Trophoblast cell (in vitro differentiated cells and primary cell): ENCODE measurements around the gene DNM3.

Experiments used
- DNase-seq, 2 donors: peaks; one replicate each; pipeline ENCODE4 v3.0.0-alpha.2; 2016
- H2AFZ ChIP-seq: 2 replicates; pipeline ENCODE4 v1.6.1; 2013; ENCODE audit warnings: low read length, moderate library complexity, mild to moderate bottlenecking; ENCODE audit not compliant: insufficient read depth, poor library complexity
- H2AK5ac ChIP-seq: 2 replicates; pipeline ENCODE4 v1.6.1; 2013; ENCODE audit warnings: mild to moderate bottlenecking, low read length
- H2BK120ac ChIP-seq: 2 replicates; pipeline ENCODE4 v1.6.1; 2013; ENCODE audit warnings: low read length, mild to moderate bottlenecking, moderate library complexity; ENCODE audit not compliant: insufficient read depth, poor library complexity
- H2BK12ac ChIP-seq: 2 replicates; pipeline ENCODE4 v1.6.1; 2013; ENCODE audit warnings: mild to moderate bottlenecking, low read length, moderate library complexity
- H2BK5ac ChIP-seq: 2 replicates; pipeline ENCODE4 v1.6.1; 2013; ENCODE audit warnings: low read length, low read depth, moderate library complexity, mild to moderate bottlenecking; ENCODE audit not compliant: poor library complexity
- H3K14ac ChIP-seq: 2 replicates; pipeline ENCODE4 v1.6.1; 2013; ENCODE audit warnings: mild to moderate bottlenecking, low read length
- H3K18ac ChIP-seq: 2 replicates; pipeline ENCODE4 v1.6.1; 2013; ENCODE audit warnings: mild to moderate bottlenecking, low read length
- H3K23ac ChIP-seq: 2 replicates; pipeline ENCODE4 v1.6.1; 2013; ENCODE audit warnings: low read length
- H3K27ac ChIP-seq: 2 replicates; pipeline ENCODE4 v1.5.1; 2013; ENCODE audit warnings: low read depth, mild to moderate bottlenecking, inconsistent platforms, low read length, moderate library complexity
- H3K27me3 ChIP-seq: 2 replicates; pipeline ENCODE4 v1.6.1; 2013; ENCODE audit warnings: inconsistent platforms, mild to moderate bottlenecking, low read length, moderate library complexity; ENCODE audit not compliant: insufficient read depth
- H3K36me3 ChIP-seq, 2 experiments: 1 replicate in 1 of 2; 2 replicates in 1 of 2; pipeline ENCODE4 v1.6.1; 2013; ENCODE audit warnings: low read length in 2 of 2, mild to moderate bottlenecking in 2 of 2, moderate library complexity in 1 of 2; ENCODE audit not compliant: insufficient read depth in 2 of 2, control insufficient read depth in 1 of 2
- H3K4ac ChIP-seq: 2 replicates; pipeline ENCODE4 v1.6.1; 2013; ENCODE audit warnings: low read depth, mild to moderate bottlenecking, low read length, moderate library complexity
- H3K4me1 ChIP-seq, 2 experiments: 1 replicate in 1 of 2; 2 replicates in 1 of 2; pipeline ENCODE4 v1.6.1; 2013; ENCODE audit warnings: low read length in 2 of 2, mild to moderate bottlenecking in 2 of 2, moderate library complexity in 1 of 2; ENCODE audit not compliant: insufficient read depth in 2 of 2, control insufficient read depth in 1 of 2
- H3K4me2 ChIP-seq: 2 replicates; pipeline ENCODE4 v1.6.1; 2013; ENCODE audit warnings: inconsistent platforms, mild to moderate bottlenecking, low read length, moderate library complexity
- H3K4me3 ChIP-seq: 2 replicates; pipeline ENCODE4 v1.5.1; 2013; ENCODE audit warnings: mild to moderate bottlenecking, low read depth, low read length, inconsistent platforms
- H3K79me1 ChIP-seq: one replicate; pipeline ENCODE4 v1.6.1; 2013; ENCODE audit warnings: low read length
- H3K79me2 ChIP-seq: 2 replicates; pipeline ENCODE4 v1.6.1; 2013; ENCODE audit warnings: low read length, mild to moderate bottlenecking; ENCODE audit not compliant: control insufficient read depth, insufficient read depth, poor library complexity
- H3K9ac ChIP-seq: 2 replicates; pipeline ENCODE4 v1.6.1; 2013; ENCODE audit warnings: mild to moderate bottlenecking, low read length
- H3K9me3 ChIP-seq: 2 replicates; pipeline ENCODE4 v1.6.1; 2013; ENCODE audit warnings: low read depth, mild to moderate bottlenecking, control low read depth, inconsistent platforms, low read length; ENCODE audit not compliant: insufficient read depth
- H4K12ac ChIP-seq: 2 replicates; pipeline ENCODE4 v1.6.1; 2013; ENCODE audit warnings: low read depth, mild to moderate bottlenecking, low read length, moderate library complexity
- H4K8ac ChIP-seq: 2 replicates; pipeline ENCODE4 v1.6.1; 2013; ENCODE audit warnings: low read depth, mild to moderate bottlenecking, low read length, moderate library complexity
- H4K91ac ChIP-seq: one replicate; pipeline ENCODE4 v1.6.1; 2013; ENCODE audit warnings: low read depth, mild to moderate bottlenecking, low read length, moderate library complexity
- WGBS: extraction: QIAGEN DNeasy Blood & Tissue Kit; methylation state at CpG from one replicate; pipeline ENCODE4 v1.1.7; 2013; ENCODE audit warnings: missing lambda C conversion rate; ENCODE audit not compliant: insufficient read length, insufficient coverage; ENCODE audit errors: extremely low coverage; 5-methylcytosine and 5-hydroxymethylcytosine counted together

DNM3 gene

GRCh38 chr1:172220376-172220775 lies 379.1 kb downstream of the DNM3 start:
- H3K79me2 ChIP-seq, result no peaks in the 10 kb centered on the region
- H3K4me1 ChIP-seq, result no peaks in the 10 kb centered on the region
- no CpG with 5 or more reads among the region's 2 CpGs for WGBS
- H2AK5ac ChIP-seq, result no peak overlapping the region
- no peaks in the 10 kb centered on the region for H3K9me3 ChIP-seq
- no peak for DNase-seq
- H3K27ac ChIP-seq, result no peak overlapping the region
- H3K79me1 ChIP-seq, result no peaks in the 10 kb centered on the region
- H3K36me3 ChIP-seq, result no peaks in the 10 kb centered on the region
- no peak overlapping the region for H3K4me2 ChIP-seq
- no peak overlapping the region for H3K23ac ChIP-seq
- no peak overlapping the region for H3K4me3 ChIP-seq
- no peaks in the 10 kb centered on the region for H3K27me3 ChIP-seq
- H4K91ac ChIP-seq, result no peak overlapping the region
- H2BK120ac ChIP-seq, result no peak overlapping the region
- no peak overlapping the region for H2BK12ac ChIP-seq
- H2AFZ ChIP-seq, result no peak overlapping the region
- no peak overlapping the region for H3K9ac ChIP-seq
- H3K14ac ChIP-seq, result no peak overlapping the region
- no peak overlapping the region for H3K18ac ChIP-seq
- no peak overlapping the region for H4K12ac ChIP-seq
- no peak overlapping the region for H4K8ac ChIP-seq
- no peak overlapping the region for H2BK5ac ChIP-seq
- no peak overlapping the region for H3K4ac ChIP-seq

GRCh38 chr1:172221436-172221835 lies 380.1 kb downstream of the DNM3 start:
- no peaks in the 10 kb centered on the region for H3K4me1 ChIP-seq
- H2AFZ ChIP-seq, result no peak overlapping the region
- H3K18ac ChIP-seq, result no peak overlapping the region
- no peak overlapping the region for H3K9ac ChIP-seq
- no peak overlapping the region for H2BK5ac ChIP-seq
- no peak overlapping the region for H3K23ac ChIP-seq
- H2BK120ac ChIP-seq, result no peak overlapping the region
- no peaks in the 10 kb centered on the region for H3K79me2 ChIP-seq
- no peak overlapping the region for H4K91ac ChIP-seq
- H4K12ac ChIP-seq, result no peak overlapping the region
- H3K4ac ChIP-seq, result no peak overlapping the region
- H3K79me1 ChIP-seq, result no peaks in the 10 kb centered on the region
- H3K36me3 ChIP-seq, result no peaks in the 10 kb centered on the region
- H4K8ac ChIP-seq, result no peak overlapping the region
- no peaks in the 10 kb centered on the region for H3K27me3 ChIP-seq
- H2AK5ac ChIP-seq, result no peak overlapping the region
- no peak for DNase-seq
- H3K9me3 ChIP-seq, result no peaks in the 10 kb centered on the region
- H3K4me3 ChIP-seq, result no peak overlapping the region
- H3K14ac ChIP-seq, result no peak overlapping the region
- no peak overlapping the region for H3K27ac ChIP-seq
- no CpG with 5 or more reads among the region's 2 CpGs for WGBS
- H3K4me2 ChIP-seq, result no peak overlapping the region
- no peak overlapping the region for H2BK12ac ChIP-seq

GRCh38 chr1:172224871-172225270 lies 383.6 kb downstream of the DNM3 start:
- H2AFZ ChIP-seq, result no peak overlapping the region
- no CpG with 5 or more reads among the region's 3 CpGs for WGBS
- H3K14ac ChIP-seq, result no peak overlapping the region
- no peaks in the 10 kb centered on the region for H3K4me1 ChIP-seq
- H4K91ac ChIP-seq, result no peak overlapping the region
- H4K8ac ChIP-seq, result no peak overlapping the region
- H3K18ac ChIP-seq, result no peak overlapping the region
- H2BK12ac ChIP-seq, result no peak overlapping the region
- no peak overlapping the region for H3K4me2 ChIP-seq
- no peak overlapping the region for H3K4me3 ChIP-seq
- H3K4ac ChIP-seq, result no peak overlapping the region
- H3K27me3 ChIP-seq, result no peaks in the 10 kb centered on the region
- no peak overlapping the region for H2BK120ac ChIP-seq
- no peak overlapping the region for H4K12ac ChIP-seq
- no peak for DNase-seq
- H3K36me3 ChIP-seq, result no peaks in the 10 kb centered on the region
- H3K79me2 ChIP-seq, result no peaks in the 10 kb centered on the region
- H3K27ac ChIP-seq, result no peak overlapping the region
- no peak overlapping the region for H3K9ac ChIP-seq
- H3K23ac ChIP-seq, result no peak overlapping the region
- no peak overlapping the region for H2BK5ac ChIP-seq
- no peak overlapping the region for H2AK5ac ChIP-seq
- no peaks in the 10 kb centered on the region for H3K79me1 ChIP-seq
- no peaks in the 10 kb centered on the region for H3K9me3 ChIP-seq

GRCh38 chr1:172229942-172230341 lies 388.6 kb downstream of the DNM3 start:
- Histone ChIP-seq H3K23ac (no peak overlapping the region), H2BK120ac (no peak overlapping the region), H3K27me3 (no peaks in the 10 kb centered on the region), H2AFZ (no peak overlapping the region), H2BK5ac (no peak overlapping the region), H3K27ac (no peak overlapping the region), H3K9ac (no peak overlapping the region), H3K79me2 (no peaks in the 10 kb centered on the region), H3K4me3 (no peak overlapping the region), H3K4me1 (no peaks in the 10 kb centered on the region), H3K9me3 (no peaks in the 10 kb centered on the region), H3K36me3 (no peaks in the 10 kb centered on the region), H3K14ac (no peak overlapping the region), H4K8ac (no peak overlapping the region), H3K4me2 (no peak overlapping the region), H4K12ac (no peak overlapping the region), H2BK12ac (no peak overlapping the region), H3K79me1 (no peaks in the 10 kb centered on the region), H3K18ac (no peak overlapping the region), H2AK5ac (no peak overlapping the region), H4K91ac (no peak overlapping the region), H3K4ac (no peak overlapping the region)
- no peak for DNase-seq
- WGBS, result no CpG with 5 or more reads among the region's 1 CpG
